Measurements from ENCODE around the gene ASXL3. TPM values are rescaled to one million over a fixed set of nuclear protein-coding genes. Genes with fewer than 3 reads are reported as not detected.

Gene ASXL3
- total RNA-seq, 1 experiment from 2014 or later: not detected

GRCh38 chr18:33729556-33729955 lies 151.5 kb downstream of the ASXL3 start:
- Histone ChIP-seq H3F3A (ENCODE audit: insufficient read depth, low read depth) (no peaks in the 10 kb centered on the region), H3K27ac (no peak overlapping the region), H3K9me2 (ENCODE audit: insufficient read depth) (no peaks in the 10 kb centered on the region), H3K36me3 (ENCODE audit: low read depth) (no peaks in the 10 kb centered on the region), H3K4me2 (no peak overlapping the region), H3K9me3 (ENCODE audit: insufficient read depth, low read depth) (no peaks in the 10 kb centered on the region), H3K4me1 (replicated peaks; ENCODE audit: insufficient read depth) (no peaks in the 10 kb centered on the region), H3K79me2 (ENCODE audit: low read depth) (no peaks in the 10 kb centered on the region), H4K20me1 (ENCODE audit: insufficient read depth) (no peaks in the 10 kb centered on the region), H3K4me3 (no peak overlapping the region), H2AFZ (no peak overlapping the region), H3K27me3 (ENCODE audit: insufficient read depth, low read depth) (no peaks in the 10 kb centered on the region)
- ChIA-PET CTCF (no interaction called here), POLR2A (ENCODE audit: unreplicated experiment) (no interaction called here)
- no peak for DNase-seq
- intact Hi-C loops (cut with micrococcal nuclease; ENCODE audit: unreplicated experiment): no loop called here
- TF ChIP-seq CTCF (conservative IDR thresholded peaks at IDR 0.05): no peak
- TF ChIP-seq EZH2 (IDR thresholded peaks at IDR 0.05; ENCODE audit: low read depth): no peak
- BruUV-seq (replicated peaks): no TSS peak

- TF ChIP-seq EZH2 (IDR thresholded peaks at IDR 0.05; ENCODE audit: low read depth) (no peak), CTCF (conservative IDR thresholded peaks at IDR 0.05) (no peak)
- intact Hi-C loops (cut with micrococcal nuclease; ENCODE audit: unreplicated experiment): no loop called here
- CTCF ChIA-PET: no interaction called here
- Histone ChIP-seq H3K36me3 (ENCODE audit: low read depth) (no peaks in the 10 kb centered on the region), H3K27me3 (ENCODE audit: insufficient read depth, low read depth) (no peaks in the 10 kb centered on the region), H3K4me3 (no peak overlapping the region), H3K27ac (no peak overlapping the region), H4K20me1 (ENCODE audit: insufficient read depth) (no peaks in the 10 kb centered on the region), H2AFZ (no peak overlapping the region), H3K79me2 (ENCODE audit: low read depth) (no peaks in the 10 kb centered on the region), H3K4me1 (replicated peaks; ENCODE audit: insufficient read depth) (no peaks in the 10 kb centered on the region), H3K9me2 (ENCODE audit: insufficient read depth) (no peaks in the 10 kb centered on the region), H3F3A (ENCODE audit: insufficient read depth, low read depth) (no peaks in the 10 kb centered on the region), H3K4me2 (no peak overlapping the region), H3K9me3 (ENCODE audit: insufficient read depth, low read depth) (no peaks in the 10 kb centered on the region)
- no TSS peak for BruUV-seq (replicated peaks)
- no peak for DNase-seq
- POLR2A ChIA-PET (ENCODE audit: unreplicated experiment): no interaction called here
Observed at GRCh38 chr18:33733376-33733775, 155.4 kb downstream of the ASXL3 start.

- Histone ChIP-seq H3K4me3 (no peak overlapping the region), H2AFZ (no peak overlapping the region), H3K27me3 (ENCODE audit: insufficient read depth, low read depth) (no peaks in the 10 kb centered on the region), H3K79me2 (ENCODE audit: low read depth) (no peaks in the 10 kb centered on the region), H3K27ac (no peak overlapping the region), H3K4me1 (replicated peaks; ENCODE audit: insufficient read depth) (no peaks in the 10 kb centered on the region), H3F3A (ENCODE audit: insufficient read depth, low read depth) (no peaks in the 10 kb centered on the region), H3K4me2 (no peak overlapping the region), H3K9me2 (ENCODE audit: insufficient read depth) (no peaks in the 10 kb centered on the region), H3K36me3 (ENCODE audit: low read depth) (no peaks in the 10 kb centered on the region), H3K9me3 (ENCODE audit: insufficient read depth, low read depth) (no peaks in the 10 kb centered on the region), H4K20me1 (ENCODE audit: insufficient read depth) (no peaks in the 10 kb centered on the region)
- no peak for TF ChIP-seq CTCF (conservative IDR thresholded peaks at IDR 0.05)
- TF ChIP-seq EZH2 (IDR thresholded peaks at IDR 0.05; ENCODE audit: low read depth): no peak
- ChIA-PET CTCF (no interaction called here), POLR2A (ENCODE audit: unreplicated experiment) (no interaction called here)
- intact Hi-C loops (cut with micrococcal nuclease; ENCODE audit: unreplicated experiment): no loop called here
- BruUV-seq (replicated peaks): no TSS peak
- DNase-seq: no peak
Observed at GRCh38 chr18:33735428-33735827, 157.4 kb downstream of the ASXL3 start.
